HEK293 (cell line): Measurements from ENCODE around the gene FOXJ2.
"Not testable (repeated sequence)": the region's sequence is repeated elsewhere in the genome, so short reads cannot be mapped to it uniquely, and the experiment has no call there.

Source experiments
- CTCF ChIA-PET: fragments of 350-600 bp; formaldehyde crosslinking; extraction: SDS; loops from one replicate; lab custom pipeline; 2021; ENCODE audit warnings: antibody characterized with exemption; lab: Yijun Ruan, JAX
- POLR2A ChIA-PET: fragments of 300-600 bp; formaldehyde crosslinking; extraction: SDS; loops from one replicate; lab custom pipeline; 2020; ENCODE audit warnings: antibody characterized with exemption, inconsistent platforms; lab: Yijun Ruan, JAX
- H3K27ac ChIP-seq: fragments of 200-500 bp; sonication (Bioruptor generic); 2 replicates; pipeline ENCODE4 v1.5.1; 2014; ENCODE audit warnings: low read depth, low read length, control low read depth, inconsistent platforms; ENCODE audit errors: extremely low read depth
- H3K36me3 ChIP-seq, 2 experiments: fragments of 200-500 bp in 1 of 2; sonication (Bioruptor generic) in 1 of 2; 1 replicate in 1 of 2; 2 replicates in 1 of 2; pipeline ENCODE4 v1.5.1; 2014 to 2017; ENCODE audit warnings: inconsistent platforms in 2 of 2, low read length in 2 of 2; ENCODE audit not compliant: control insufficient read depth in 2 of 2, insufficient read depth in 1 of 2
- H3K4me1 ChIP-seq: fragments of 200-500 bp; sonication (Bioruptor generic); 2 replicates; pipeline ENCODE4 v1.5.1; 2014; ENCODE audit warnings: mild to moderate bottlenecking, low read length, inconsistent platforms; ENCODE audit not compliant: control insufficient read depth, insufficient read depth
- H3K4me3 ChIP-seq: 2 replicates; pipeline ENCODE4 v1.5.1; 2011; ENCODE audit warnings: low read depth, mild to moderate bottlenecking, control low read depth, low read length, moderate library complexity
- H3K9me3 ChIP-seq: fragments of 200-500 bp; sonication (Bioruptor generic); 2 replicates; pipeline ENCODE4 v1.5.1; 2014; ENCODE audit warnings: low read depth, low read length, inconsistent platforms; ENCODE audit not compliant: control insufficient read depth, insufficient read depth
- EGR2 ChIP-seq: fragments of 450-650 bp; formaldehyde crosslinking; IDR thresholded peaks from 2 replicates; pipeline ENCODE4 v1.5.1; 2016; ENCODE audit warnings: low read depth, missing biosample characterization, missing genetic modification characterization
- HOXD13 ChIP-seq: sonication (generic); formaldehyde crosslinking; IDR thresholded peaks from 2 replicates; pipeline ENCODE4 v1.8.0; 2022; ENCODE audit warnings: missing genetic modification reagents, borderline replicate concordance
- MEIS1 ChIP-seq: sonication (generic); formaldehyde crosslinking; IDR thresholded peaks from 2 replicates; pipeline ENCODE4 v1.8.1; 2022; ENCODE audit warnings: missing genetic modification reagents, mild to moderate bottlenecking, borderline replicate concordance
- PRDM1 ChIP-seq: fragments of 450-650 bp; formaldehyde crosslinking; IDR thresholded peaks from 2 replicates; pipeline ENCODE4; 2016; ENCODE audit warnings: missing biosample characterization, missing genetic modification characterization
- REPIN1 ChIP-seq: fragments of 450-650 bp; formaldehyde crosslinking; IDR thresholded peaks from 2 replicates; pipeline ENCODE4 v1.5.1; 2017; ENCODE audit warnings: missing biosample characterization, missing genetic modification characterization, low read depth
- YY2 ChIP-seq: fragments of 450-650 bp; formaldehyde crosslinking; IDR thresholded peaks from 2 replicates; pipeline ENCODE4 v1.5.1; 2016; ENCODE audit warnings: missing biosample characterization, missing genetic modification characterization
- ZBTB17 ChIP-seq: fragments of 450-650 bp; formaldehyde crosslinking; IDR thresholded peaks from 2 replicates; pipeline ENCODE4 v1.5.1; 2016; ENCODE audit warnings: missing biosample characterization, missing genetic modification characterization
- ZNF2 ChIP-seq: fragments of 450-650 bp; formaldehyde crosslinking; IDR thresholded peaks from 2 replicates; pipeline ENCODE4 v1.5.1; 2016; ENCODE audit warnings: missing biosample characterization, missing genetic modification characterization
- ZNF366 ChIP-seq: fragments of 450-650 bp; formaldehyde crosslinking; conservative IDR thresholded peaks from 2 replicates; pipeline ENCODE4 v1.5.1; 2016; ENCODE audit warnings: missing biosample characterization, missing genetic modification characterization
- ZNF416 ChIP-seq: fragments of 450-650 bp; formaldehyde crosslinking; IDR thresholded peaks from 2 replicates; pipeline ENCODE4 v1.5.1; 2016; ENCODE audit warnings: missing biosample characterization, missing genetic modification characterization
- ZNF654 ChIP-seq: fragments of 450-650 bp; formaldehyde crosslinking; IDR thresholded peaks from 2 replicates; pipeline ENCODE4 v1.5.1; 2016; ENCODE audit warnings: low read depth, missing biosample characterization, missing genetic modification characterization
- ZNF658 ChIP-seq: fragments of 450-650 bp; formaldehyde crosslinking; IDR thresholded peaks from 2 replicates; pipeline ENCODE4; 2016; ENCODE audit warnings: missing biosample characterization, missing genetic modification characterization
- TF ChIP-seq, protein P1 (sequence below): fragments of 450-650 bp; formaldehyde crosslinking; IDR thresholded peaks from 2 replicates; pipeline ENCODE4 v1.5.1; 2016; ENCODE audit warnings: missing biosample characterization, missing genetic modification characterization
- TF ChIP-seq, protein P2 (sequence below): fragments of 450-650 bp; formaldehyde crosslinking; IDR thresholded peaks from 2 replicates; pipeline ENCODE4 v1.5.1; 2016; ENCODE audit warnings: missing biosample characterization, missing genetic modification characterization
- TF ChIP-seq, protein P3 (sequence below): fragments of 450-650 bp; formaldehyde crosslinking; IDR thresholded peaks from 2 replicates; pipeline ENCODE4 v1.5.1; 2016; ENCODE audit warnings: missing biosample characterization, missing genetic modification characterization

Gene FOXJ2

DNA sequence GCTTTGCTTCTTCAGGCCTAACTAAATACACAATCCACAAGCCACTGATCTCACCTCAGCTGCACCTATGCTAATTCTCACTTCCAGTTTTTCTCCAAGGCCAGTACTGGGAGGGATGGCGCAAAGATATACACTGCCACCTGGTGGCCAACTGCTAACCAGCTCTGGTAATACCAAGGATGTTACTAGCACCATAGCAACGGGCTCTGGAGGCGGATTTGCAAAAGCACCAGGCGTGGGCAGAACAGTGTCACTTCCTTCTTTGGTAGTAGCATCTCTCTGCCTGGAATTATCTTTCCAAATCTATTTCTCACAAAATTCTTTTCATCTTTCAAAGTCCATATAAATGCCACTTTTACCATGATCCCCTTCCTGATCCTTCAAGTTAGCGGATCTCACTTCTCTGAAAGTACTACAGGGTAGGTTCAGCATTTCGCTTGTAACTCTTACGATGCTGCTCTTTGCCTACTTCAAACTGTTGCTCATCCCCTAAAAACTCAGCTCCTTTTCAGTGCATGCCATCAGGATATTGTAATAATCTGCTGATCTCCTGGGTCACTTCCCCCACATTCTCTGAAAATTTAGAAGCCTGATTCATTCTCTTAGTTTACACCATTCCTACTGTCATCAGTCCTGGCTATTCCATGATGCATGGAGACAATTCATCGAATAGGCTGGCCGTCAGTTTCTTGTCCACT lies 37.1 kb upstream of the FOXJ2 start (continued):
- TF ChIP-seq, protein P1, sequence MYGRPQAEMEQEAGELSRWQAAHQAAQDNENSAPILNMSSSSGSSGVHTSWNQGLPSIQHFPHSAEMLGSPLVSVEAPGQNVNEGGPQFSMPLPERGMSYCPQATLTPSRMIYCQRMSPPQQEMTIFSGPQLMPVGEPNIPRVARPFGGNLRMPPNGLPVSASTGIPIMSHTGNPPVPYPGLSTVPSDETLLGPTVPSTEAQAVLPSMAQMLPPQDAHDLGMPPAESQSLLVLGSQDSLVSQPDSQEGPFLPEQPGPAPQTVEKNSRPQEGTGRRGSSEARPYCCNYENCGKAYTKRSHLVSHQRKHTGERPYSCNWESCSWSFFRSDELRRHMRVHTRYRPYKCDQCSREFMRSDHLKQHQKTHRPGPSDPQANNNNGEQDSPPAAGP (tag by site-specific recombination), result no peak
- 0 out of 2 replicates have a peak, but pooled peaks have one; percentile 27 for TF ChIP-seq ZNF366
- TF ChIP-seq, protein P2, sequence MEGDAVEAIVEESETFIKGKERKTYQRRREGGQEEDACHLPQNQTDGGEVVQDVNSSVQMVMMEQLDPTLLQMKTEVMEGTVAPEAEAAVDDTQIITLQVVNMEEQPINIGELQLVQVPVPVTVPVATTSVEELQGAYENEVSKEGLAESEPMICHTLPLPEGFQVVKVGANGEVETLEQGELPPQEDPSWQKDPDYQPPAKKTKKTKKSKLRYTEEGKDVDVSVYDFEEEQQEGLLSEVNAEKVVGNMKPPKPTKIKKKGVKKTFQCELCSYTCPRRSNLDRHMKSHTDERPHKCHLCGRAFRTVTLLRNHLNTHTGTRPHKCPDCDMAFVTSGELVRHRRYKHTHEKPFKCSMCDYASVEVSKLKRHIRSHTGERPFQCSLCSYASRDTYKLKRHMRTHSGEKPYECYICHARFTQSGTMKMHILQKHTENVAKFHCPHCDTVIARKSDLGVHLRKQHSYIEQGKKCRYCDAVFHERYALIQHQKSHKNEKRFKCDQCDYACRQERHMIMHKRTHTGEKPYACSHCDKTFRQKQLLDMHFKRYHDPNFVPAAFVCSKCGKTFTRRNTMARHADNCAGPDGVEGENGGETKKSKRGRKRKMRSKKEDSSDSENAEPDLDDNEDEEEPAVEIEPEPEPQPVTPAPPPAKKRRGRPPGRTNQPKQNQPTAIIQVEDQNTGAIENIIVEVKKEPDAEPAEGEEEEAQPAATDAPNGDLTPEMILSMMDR (tag by site-specific recombination), result peak; percentile 77
- TF ChIP-seq ZNF2 (tag by site-specific recombination), result peak; percentile 99
- TF ChIP-seq, protein P3, sequence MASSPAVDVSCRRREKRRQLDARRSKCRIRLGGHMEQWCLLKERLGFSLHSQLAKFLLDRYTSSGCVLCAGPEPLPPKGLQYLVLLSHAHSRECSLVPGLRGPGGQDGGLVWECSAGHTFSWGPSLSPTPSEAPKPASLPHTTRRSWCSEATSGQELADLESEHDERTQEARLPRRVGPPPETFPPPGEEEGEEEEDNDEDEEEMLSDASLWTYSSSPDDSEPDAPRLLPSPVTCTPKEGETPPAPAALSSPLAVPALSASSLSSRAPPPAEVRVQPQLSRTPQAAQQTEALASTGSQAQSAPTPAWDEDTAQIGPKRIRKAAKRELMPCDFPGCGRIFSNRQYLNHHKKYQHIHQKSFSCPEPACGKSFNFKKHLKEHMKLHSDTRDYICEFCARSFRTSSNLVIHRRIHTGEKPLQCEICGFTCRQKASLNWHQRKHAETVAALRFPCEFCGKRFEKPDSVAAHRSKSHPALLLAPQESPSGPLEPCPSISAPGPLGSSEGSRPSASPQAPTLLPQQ (tag by site-specific recombination), result no peak
- TF ChIP-seq PRDM1 (tag by site-specific recombination), result no peak
- TF ChIP-seq YY2 (tag by site-specific recombination), result no peak
- TF ChIP-seq ZBTB17, result peak; percentile 50; the same call in 1 of the 2 replicates
- TF ChIP-seq ZNF416, result no peak
- TF ChIP-seq MEIS1, result no peak
- TF ChIP-seq EGR2 (tag by site-specific recombination), result peak; percentile 61; the same call in 1 of the 2 replicates
- TF ChIP-seq HOXD13 (CRISPR knock-in tag), result no peak
- TF ChIP-seq ZNF654, result peak; percentile 92
- TF ChIP-seq REPIN1 (tag by site-specific recombination), result no peak
- no peak for TF ChIP-seq ZNF658 (tag by site-specific recombination)

DNA sequence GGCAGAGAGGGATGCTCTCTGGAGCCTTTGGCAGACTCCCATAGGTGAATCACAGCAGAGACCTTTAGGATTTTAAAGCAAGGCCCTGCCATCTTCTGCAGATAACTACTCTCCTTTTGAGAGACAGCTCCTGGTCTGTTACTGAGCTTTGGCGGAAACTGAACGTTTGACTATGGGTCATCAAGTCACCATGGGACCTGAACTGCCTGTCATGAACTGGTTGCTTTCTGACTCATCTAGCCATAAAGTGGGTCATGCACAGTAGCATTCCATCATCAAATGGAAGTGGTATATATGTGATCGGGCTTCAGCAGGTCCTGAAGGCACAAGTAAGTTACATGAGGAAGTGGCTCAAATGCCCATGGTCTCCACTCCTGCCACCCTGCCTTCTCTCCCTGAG lies 31.7 kb upstream of the FOXJ2 start:
- H3K36me3 ChIP-seq, H3K27ac ChIP-seq, H3K4me1 ChIP-seq, H3K9me3 ChIP-seq, POLR2A ChIA-PET, CTCF ChIA-PET, H3K4me3 ChIP-seq: not testable (repeated sequence)

DNA sequence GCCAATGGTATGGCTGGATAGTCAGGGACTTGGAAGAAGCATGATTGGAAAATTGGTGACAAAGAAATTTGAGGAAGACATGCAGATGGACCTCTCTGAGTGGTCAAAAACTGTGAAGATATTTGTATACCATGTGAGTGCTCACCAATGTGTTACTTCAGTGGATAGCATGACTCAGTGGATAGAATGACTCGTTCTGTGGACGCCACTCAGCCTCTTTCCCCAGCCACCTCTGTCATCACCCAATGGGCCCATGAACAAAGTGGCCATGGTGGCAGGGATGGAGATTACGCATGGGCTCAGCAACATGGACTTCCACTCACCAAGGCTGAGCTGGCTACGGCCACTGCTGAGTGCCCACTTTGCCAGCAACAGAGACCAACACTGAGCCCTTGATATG lies 31.0 kb upstream of the FOXJ2 start:
- H3K36me3 ChIP-seq, H3K4me3 ChIP-seq, H3K9me3 ChIP-seq, H3K27ac ChIP-seq, H3K4me1 ChIP-seq, POLR2A ChIA-PET: not testable (repeated sequence)
- CTCF ChIA-PET, result interaction anchor here (0.6 kb wide), 1 partner anchor 204 kb away, joined by 6 read pairs; no protein-coding TSS in a partner anchor

GRCh38 chr12:8004897-8005296 lies 27.6 kb upstream of the FOXJ2 start:
- POLR2A ChIA-PET, result interaction anchor here (0.6 kb wide), 1 partner anchor 23 kb away, joined by 3 read pairs; no protein-coding TSS in a partner anchor
- H3K27ac ChIP-seq, H3K36me3 ChIP-seq, CTCF ChIA-PET, H3K4me3 ChIP-seq, H3K4me1 ChIP-seq, H3K9me3 ChIP-seq: not testable (repeated sequence)
